ENCODE measurements around the gene KIF5B. TPM values are rescaled to one million over a fixed set of nuclear protein-coding genes. Genes with fewer than 3 reads are reported as not detected.
"Not testable (repeated sequence)": the region's sequence is repeated elsewhere in the genome, so short reads cannot be mapped to it uniquely, and the experiment has no call there.

Gene KIF5B
- total RNA-seq, 1 experiment from 2014 or later = 27.7 TPM

DNA sequence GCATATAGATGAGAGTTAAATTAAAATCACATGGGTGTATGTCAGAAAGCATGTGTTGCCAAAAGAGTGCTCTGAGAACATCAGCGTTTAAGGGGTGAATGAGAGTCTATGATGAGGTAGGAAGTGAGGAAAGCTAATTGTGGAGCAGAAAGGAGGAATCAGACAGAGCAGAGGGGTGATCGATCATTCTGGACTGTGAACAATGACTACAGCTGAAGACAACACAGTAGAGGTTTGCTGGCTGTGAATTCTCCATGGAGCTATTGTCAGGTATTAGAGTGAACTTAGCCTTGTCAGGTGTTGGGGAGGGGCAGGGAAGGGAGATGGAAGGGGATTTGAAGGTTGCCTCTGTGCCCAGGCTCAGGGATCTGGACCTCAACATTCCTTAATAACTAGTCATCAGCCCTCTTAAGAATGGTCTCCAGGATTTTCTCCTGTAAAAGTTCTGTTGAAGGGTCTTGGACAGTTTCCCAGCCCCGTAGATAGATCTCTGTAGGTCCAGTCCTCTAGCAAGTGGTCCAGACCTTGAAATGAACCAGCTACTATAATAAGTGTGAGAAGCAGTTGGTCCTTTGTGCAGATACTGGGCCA, 57.1 kb downstream of the KIF5B start:
- no peak overlapping the region for H3K4me3 ChIP-seq
- no peaks in the 10 kb centered on the region for H3K9me3 ChIP-seq
- no peaks in the 10 kb centered on the region for H3K36me3 ChIP-seq
- DNase-seq = no peak
- no peaks in the 10 kb centered on the region for H3K27me3 ChIP-seq

DNA sequence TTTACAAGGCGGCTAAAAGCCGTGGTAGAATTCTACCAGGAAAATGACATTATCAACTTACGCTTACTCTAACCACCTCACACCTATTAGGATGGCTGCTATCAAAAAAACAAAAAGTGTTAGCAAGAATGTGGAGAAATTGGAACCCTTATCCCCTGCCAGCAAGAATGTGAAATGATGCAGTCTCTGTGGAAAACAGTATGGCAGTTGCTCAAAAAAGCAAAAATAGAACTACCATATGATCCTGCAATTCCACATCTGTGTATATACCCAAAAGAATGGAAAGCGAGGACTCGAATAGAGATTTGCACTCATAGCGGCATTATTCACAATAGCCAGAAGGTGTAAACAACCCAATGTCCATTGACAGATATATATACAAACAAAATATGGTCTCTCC, 61.3 kb downstream of the KIF5B start:
- DNase-seq = no peak
- H3K27me3 ChIP-seq = no peaks in the 10 kb centered on the region
- no peaks in the 10 kb centered on the region for H3K9me3 ChIP-seq
- no peaks in the 10 kb centered on the region for H3K36me3 ChIP-seq
- H3K4me3 ChIP-seq = no peak overlapping the region

DNA sequence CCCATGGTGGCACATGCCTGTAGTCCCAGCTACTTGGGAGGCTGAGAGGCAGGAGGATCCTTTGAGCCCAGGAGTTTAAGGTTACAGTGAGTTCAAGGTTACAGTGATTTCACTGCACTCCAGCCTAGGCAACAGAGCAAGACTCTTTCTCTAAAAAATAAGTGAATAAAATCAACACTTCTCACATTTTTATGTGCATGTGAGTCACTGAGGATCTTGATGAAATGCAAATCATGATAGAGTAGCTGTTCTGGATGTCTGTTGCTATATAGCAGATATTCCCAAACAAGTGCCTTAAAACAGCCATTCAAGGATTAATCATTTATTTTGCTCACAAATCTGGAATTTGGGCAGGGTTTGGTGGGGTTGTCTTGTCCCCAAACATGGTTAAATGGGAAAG, 65.3 kb downstream of the KIF5B start:
- no peaks in the 10 kb centered on the region for H3K9me3 ChIP-seq
- H3K4me3 ChIP-seq = no peak overlapping the region
- H3K27me3 ChIP-seq = no peaks in the 10 kb centered on the region
- no peak for DNase-seq
- H3K36me3 ChIP-seq = no peaks in the 10 kb centered on the region

DNA sequence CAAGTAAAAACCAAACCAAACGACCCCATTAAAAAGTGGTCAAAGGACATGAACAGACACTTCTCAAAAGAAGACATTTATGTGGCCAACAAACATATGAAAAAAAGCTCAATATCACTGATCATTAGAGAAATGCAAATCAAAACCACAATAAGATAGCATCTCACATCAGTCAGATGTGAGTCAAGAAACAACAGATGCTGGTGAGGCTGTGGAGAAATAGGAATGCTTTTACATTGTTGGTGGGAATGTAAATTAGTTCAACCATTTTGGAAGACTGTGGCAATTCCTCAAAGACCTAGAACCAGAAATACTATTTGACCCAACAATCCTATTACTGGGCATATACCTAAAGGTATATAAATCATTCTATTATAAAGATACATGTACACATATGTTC, 68.4 kb downstream of the KIF5B start:
- not testable (repeated sequence) for DNase-seq, H3K9me3 ChIP-seq, H3K4me3 ChIP-seq, H3K27me3 ChIP-seq, H3K36me3 ChIP-seq

DNA sequence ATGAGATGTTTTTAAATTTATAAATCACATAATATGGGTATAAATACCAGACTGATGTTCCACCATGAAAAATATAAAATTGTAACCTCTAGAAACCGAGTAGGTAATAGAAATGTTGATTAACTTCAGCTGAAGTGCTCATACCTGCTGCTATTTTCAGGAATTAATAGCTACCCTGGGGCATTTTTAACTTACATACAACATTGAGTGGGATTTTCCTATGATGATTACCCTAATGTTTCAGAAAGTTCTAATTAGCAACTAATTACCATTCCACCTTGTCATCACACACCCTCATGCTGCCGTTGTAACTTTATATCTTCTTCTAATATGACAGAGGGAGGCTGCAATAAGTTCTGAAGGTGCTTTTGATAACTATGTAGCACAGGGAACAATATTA, 74.1 kb downstream of the KIF5B start:
- Histone ChIP-seq H3K36me3 (no peaks in the 10 kb centered on the region), H3K4me3 (no peak overlapping the region), H3K9me3 (no peaks in the 10 kb centered on the region), H3K27me3 (no peaks in the 10 kb centered on the region)
- DNase-seq = no peak

DNA sequence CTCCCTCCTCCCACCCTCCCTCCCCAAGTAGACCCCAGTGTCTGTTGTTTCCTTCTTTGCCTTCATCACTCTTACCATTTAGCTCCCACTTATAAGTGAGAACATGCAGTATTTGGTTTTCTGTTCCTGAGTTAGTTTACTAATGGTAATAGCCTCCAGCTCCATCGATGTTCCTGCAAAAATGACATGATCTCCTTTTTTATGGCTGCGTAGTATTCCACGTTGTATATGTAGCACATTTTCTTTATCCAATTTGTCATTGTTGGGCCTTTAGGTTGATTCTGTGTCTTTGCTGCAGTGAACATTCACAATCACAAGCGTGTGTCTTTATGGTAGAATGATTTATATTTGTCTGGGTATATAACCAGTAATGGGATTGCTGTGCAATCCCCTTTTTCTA, 75.8 kb downstream of the KIF5B start:
- H3K27me3 ChIP-seq = no peaks in the 10 kb centered on the region
- no peaks in the 10 kb centered on the region for H3K36me3 ChIP-seq
- no peak for DNase-seq

DNA sequence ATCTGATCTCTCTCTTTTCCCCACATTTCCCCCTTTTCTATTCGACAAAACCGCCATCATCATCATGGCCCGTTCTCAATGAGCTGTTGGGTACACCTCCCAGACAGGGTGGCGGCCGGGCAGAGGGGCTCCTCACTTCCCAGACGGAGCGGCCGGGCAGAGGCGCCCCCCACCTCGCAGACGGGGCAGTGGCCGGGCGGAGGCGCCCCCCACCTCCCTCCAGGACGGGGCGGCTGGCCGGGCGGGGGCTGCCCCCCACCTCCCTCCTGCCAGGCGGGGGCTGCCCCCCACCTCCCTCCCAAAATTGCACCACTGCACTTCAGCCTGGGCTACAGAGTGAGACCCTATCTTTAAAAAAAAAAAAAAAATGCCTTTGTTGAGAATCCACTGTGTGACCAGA, 77.2 kb downstream of the KIF5B start:
- H3K4me3 ChIP-seq, H3K9me3 ChIP-seq, H3K27me3 ChIP-seq, H3K36me3 ChIP-seq, DNase-seq: not testable (repeated sequence)

More for the DNA sequence above, 75.8 kb downstream of the KIF5B start:
- no peak overlapping the region for H3K4me3 ChIP-seq
- H3K9me3 ChIP-seq = no peaks in the 10 kb centered on the region

DNA sequence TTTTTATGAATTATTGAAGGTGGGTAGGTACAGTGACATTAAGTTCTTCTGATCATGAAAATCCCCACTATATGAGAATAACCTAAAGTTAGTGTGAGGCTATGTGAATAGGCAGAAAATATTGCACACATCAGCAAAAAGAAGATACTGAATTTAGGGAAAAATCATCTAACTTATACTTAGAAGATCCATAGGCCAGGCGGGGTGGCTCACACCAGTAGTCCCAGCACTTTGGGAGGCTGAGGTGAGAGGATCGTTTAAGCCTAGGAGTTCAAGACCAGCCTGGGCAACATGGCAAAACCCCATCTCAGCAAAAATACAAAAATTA, 78.1 kb downstream of the KIF5B start:
- H3K9me3 ChIP-seq = no peaks in the 10 kb centered on the region
- no peak overlapping the region for H3K4me3 ChIP-seq
- no peak for DNase-seq
- no peaks in the 10 kb centered on the region for H3K27me3 ChIP-seq
- no peaks in the 10 kb centered on the region for H3K36me3 ChIP-seq

DNA sequence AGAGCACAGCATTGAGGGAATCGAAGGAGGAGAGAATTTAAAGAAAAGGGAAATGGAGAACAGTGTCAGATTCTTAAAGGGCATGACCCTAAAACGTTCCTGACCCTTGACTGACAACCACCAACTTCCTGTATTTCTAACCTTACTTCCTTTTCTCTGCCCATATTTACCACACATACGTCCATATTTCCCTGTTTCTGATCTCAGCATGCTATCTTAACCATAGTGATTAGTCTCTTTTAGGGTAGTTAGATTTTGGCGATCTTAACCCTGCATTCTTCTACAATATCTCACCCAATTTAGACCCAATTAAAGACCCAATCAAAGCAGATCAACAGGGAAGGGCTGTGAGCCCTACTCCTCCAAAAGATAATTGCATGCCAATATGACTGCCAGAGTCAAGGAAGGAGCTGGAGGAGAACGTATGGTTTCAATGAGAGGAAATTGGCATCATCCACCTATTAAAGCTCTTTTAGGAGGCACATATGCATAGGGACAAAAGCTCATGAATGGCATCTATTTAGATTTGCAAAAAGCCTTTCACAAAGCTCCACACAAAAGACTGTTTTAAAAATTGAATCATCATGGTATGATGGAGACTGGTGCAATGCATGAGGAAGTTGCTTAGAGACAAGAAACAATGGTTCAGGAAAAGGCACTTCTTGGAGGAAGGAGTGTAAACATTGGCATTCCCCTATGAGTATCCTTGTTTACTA, 78.6 kb downstream of the KIF5B start:
- DNase-seq = no peak
- Histone ChIP-seq H3K9me3 (no peaks in the 10 kb centered on the region), H3K27me3 (no peaks in the 10 kb centered on the region), H3K4me3 (no peak overlapping the region), H3K36me3 (no peaks in the 10 kb centered on the region)

DNA sequence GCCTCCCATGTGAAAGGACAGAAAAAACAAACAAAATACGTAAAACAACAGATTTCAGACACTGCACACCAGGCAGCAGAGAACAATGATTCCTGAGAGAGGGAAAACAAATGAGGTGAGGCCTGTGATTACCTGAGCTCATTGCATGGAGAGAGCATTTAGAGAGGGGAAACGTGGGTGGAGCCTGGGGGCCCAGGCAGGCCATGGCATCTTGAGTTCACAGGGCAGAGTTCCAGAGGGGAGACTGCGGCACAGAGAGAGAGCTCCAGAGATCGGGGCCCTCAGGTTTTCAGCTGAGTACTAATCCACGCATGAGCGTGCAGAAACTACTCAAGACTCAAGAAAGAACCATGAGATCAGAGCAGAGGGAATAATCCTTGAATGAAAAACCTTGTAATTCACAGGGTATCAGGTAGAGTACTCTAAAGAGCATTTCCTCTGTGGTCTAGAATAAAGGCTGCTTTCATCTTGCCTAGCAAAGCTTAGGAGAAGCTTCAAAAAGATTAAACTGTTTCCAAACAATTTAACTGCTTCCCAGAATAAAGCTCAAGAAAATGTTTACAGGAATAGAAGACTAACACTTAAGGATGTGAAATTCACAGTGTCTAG, 81.0 kb downstream of the KIF5B start:
- Histone ChIP-seq H3K36me3 (no peaks in the 10 kb centered on the region), H3K9me3 (no peaks in the 10 kb centered on the region)

DNA sequence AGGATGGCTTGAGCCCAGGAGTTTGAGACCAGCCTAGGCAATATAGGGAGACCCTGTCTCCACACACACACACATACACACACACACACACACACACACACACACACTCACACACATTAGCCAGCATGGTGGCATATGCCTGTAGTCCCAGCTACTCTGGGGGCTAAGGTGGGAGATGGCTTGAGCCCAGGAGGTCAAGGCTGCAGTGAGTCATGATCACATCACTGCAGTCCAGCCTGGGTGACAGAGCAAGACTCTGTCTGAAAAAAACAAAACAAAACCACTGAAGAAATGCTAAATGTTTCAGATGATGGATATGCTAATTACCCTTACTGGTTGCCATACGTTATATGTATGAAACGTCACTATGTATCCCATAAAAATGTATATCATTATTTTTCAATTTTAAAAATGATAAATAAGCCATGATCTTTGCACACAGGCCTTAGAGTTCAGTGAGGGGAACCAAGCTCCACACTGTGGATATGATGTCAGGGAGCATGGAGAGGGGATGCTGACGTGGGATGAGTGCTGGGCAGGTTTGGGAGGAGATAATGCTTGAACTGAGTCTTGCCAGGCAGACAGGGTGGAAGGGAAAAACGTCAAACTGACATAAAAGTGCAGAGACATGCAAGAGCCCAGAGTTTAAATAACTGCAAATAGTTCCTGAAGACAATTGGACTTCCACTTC, 81.6 kb downstream of the KIF5B start:
- peak; percentile 13 for DNase-seq
- Histone ChIP-seq H3K36me3 (no peaks in the 10 kb centered on the region), H3K27me3 (no peaks in the 10 kb centered on the region), H3K4me3 (no peak overlapping the region), H3K9me3 (no peaks in the 10 kb centered on the region)

More for the DNA sequence above, 81.0 kb downstream of the KIF5B start:
- Histone ChIP-seq H3K4me3 (no peak overlapping the region), H3K27me3 (no peaks in the 10 kb centered on the region)
- DNase-seq = no peak

DNA sequence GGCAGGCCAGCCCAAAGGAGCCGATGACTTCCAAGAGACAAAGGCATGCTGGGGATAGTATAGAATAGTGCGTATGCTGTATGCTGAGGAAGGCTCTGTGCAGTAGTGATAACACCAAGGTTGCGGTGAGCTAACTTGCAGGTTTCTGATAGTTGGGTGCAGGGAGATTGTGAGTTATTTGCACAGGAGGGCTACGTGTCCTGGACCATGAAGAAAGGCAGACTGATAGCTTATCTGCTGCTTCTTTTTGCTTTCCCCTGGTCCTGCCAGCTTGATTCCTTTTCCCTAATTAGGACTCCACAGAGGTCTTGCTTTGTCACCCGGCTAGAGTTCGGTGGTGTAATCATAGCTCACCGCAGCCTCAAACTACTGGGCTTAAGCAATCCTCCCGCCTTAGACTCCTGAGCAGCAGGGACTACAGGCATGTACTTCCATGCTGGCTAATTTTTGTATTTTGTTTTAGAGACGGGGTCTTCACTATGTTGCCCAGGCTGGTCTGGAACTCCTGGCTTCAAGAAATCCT, 83.6 kb downstream of the KIF5B start:
- no peak for DNase-seq
- no peak overlapping the region for H3K4me3 ChIP-seq
- no peaks in the 10 kb centered on the region for H3K9me3 ChIP-seq
- no peaks in the 10 kb centered on the region for H3K36me3 ChIP-seq
- no peaks in the 10 kb centered on the region for H3K27me3 ChIP-seq

DNA sequence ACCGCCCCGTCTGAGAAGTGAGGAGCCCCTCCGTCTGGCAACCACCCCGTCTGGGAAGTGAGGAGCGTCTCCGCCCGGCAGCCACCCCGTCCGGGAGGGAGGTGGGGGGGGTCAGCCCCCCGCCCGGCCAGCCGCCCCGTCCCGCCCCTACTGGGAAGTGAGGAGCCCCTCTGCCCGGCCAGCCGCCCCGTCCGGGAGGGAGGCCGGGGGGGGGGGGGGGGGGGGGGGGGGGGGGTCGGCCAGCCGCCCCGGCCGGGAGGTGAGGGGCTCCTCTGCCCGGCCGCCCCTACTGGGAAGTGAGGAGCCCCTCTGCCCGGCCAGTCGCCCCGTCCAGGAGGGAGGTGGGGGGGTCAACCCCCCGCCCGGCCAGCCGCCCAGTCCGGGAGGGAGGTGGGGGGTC, 86.4 kb downstream of the KIF5B start:
- H3K27me3 ChIP-seq, H3K9me3 ChIP-seq, H3K36me3 ChIP-seq, H3K4me3 ChIP-seq, DNase-seq: not testable (repeated sequence)

DNA sequence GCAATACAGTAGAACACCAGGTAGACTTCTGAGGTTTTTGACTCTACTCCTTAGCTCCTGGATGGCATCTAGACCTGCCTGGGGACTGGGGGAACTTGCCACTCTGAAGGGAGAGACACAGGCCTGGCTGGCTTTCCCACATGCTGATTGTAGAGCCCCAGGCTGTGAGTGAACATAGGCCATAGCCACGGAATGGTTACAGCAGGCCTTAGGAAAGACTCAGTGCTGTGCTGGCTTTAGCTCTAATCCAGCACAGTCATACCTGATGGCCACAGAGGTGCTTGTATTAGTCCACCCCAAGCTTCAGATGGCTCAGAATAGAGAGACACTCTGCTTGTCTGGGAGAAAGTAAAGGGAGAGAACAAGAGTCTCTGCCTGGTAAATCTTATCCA, 92.6 kb downstream of the KIF5B start:
- no peak for DNase-seq
- H3K4me3 ChIP-seq = no peak overlapping the region
- no peaks in the 10 kb centered on the region for H3K36me3 ChIP-seq
- no peaks in the 10 kb centered on the region for H3K9me3 ChIP-seq
- H3K27me3 ChIP-seq = no peaks in the 10 kb centered on the region

DNA sequence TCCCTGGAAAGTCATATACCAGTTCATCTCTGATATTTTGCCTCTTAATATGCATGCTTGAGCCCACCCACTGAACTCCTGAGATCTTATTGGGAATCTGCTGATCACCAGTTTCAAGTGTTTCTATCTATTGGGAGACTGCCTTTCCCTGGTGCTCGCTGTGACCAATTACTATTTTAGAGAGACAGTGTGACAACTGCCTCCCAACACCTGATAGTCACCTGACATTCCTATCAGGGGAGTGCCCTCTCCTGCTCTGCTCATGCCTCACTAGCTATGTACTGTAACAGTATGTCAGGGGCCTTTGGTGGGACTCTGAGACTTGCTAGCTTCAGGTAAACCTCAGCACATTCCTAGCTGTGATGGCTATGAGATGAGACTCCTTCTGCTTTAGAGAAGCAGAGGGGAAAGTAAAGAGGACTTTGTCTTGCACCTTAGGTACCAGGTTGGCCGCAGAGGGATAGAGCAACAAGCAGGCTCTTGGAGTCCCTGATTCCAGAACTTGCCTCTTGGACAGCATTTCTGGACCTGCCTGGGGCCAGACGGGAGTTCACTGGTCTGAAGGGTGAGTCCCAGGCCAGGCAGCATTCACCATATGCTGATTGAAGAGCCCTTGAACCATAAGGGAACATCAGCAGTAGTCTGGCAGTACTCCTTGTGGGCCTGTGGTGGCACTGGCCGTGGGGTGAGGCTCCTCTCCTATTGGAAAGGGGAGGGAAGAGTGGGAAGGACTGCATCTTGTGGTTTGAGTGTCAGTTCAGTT, 93.2 kb downstream of the KIF5B start:
- no peak for DNase-seq
- no peaks in the 10 kb centered on the region for H3K36me3 ChIP-seq

DNA sequence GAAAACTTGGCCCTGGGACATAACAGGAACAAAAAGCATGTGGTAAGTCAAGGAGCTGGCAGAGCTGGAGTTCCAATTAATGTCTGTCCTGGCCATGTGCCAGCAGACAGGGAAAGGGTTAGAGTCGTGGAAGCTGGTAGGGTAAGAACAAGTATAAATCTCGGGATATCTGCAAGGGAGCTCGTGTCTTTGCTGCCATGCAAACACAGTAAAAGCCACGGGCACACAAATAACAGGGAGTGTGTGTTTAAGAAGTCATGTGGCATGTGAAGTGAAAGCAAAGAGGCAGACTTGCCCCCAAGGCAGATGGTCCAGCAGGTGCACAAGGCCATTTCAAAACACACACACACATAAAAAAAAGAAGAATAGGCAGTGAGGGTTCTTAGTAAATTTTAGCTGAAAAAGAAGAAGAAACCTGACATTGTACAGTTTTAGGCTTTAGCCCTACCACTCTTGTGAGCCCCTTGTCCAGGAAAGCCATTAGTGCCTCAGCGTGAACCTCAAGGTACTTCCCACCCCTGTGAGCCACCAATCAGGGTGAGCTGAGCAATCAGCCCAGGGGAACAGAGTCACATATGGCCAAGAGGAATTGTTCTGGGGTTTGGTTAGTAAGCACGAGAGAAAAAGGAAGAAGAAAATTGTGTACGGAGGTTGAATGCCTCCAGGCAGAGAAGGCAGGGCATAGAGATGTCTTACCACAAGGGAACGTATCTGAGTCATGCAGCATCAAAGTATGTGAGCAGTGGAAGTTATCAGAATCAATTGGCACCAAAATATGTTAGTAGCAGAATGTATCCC, 94.7 kb downstream of the KIF5B start:
- Histone ChIP-seq H3K36me3 (no peaks in the 10 kb centered on the region), H3K4me3 (no peak overlapping the region), H3K27me3 (no peaks in the 10 kb centered on the region), H3K9me3 (no peaks in the 10 kb centered on the region)
- DNase-seq = peak; percentile 17

More for the DNA sequence above, 93.2 kb downstream of the KIF5B start:
- Histone ChIP-seq H3K27me3 (no peaks in the 10 kb centered on the region), H3K4me3 (no peak overlapping the region), H3K9me3 (no peaks in the 10 kb centered on the region)
